ENCODE measurements around the gene CDKN2AIP.

Gene CDKN2AIP, protein sequence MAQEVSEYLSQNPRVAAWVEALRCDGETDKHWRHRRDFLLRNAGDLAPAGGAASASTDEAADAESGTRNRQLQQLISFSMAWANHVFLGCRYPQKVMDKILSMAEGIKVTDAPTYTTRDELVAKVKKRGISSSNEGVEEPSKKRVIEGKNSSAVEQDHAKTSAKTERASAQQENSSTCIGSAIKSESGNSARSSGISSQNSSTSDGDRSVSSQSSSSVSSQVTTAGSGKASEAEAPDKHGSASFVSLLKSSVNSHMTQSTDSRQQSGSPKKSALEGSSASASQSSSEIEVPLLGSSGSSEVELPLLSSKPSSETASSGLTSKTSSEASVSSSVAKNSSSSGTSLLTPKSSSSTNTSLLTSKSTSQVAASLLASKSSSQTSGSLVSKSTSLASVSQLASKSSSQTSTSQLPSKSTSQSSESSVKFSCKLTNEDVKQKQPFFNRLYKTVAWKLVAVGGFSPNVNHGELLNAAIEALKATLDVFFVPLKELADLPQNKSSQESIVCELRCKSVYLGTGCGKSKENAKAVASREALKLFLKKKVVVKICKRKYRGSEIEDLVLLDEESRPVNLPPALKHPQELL

DNA sequence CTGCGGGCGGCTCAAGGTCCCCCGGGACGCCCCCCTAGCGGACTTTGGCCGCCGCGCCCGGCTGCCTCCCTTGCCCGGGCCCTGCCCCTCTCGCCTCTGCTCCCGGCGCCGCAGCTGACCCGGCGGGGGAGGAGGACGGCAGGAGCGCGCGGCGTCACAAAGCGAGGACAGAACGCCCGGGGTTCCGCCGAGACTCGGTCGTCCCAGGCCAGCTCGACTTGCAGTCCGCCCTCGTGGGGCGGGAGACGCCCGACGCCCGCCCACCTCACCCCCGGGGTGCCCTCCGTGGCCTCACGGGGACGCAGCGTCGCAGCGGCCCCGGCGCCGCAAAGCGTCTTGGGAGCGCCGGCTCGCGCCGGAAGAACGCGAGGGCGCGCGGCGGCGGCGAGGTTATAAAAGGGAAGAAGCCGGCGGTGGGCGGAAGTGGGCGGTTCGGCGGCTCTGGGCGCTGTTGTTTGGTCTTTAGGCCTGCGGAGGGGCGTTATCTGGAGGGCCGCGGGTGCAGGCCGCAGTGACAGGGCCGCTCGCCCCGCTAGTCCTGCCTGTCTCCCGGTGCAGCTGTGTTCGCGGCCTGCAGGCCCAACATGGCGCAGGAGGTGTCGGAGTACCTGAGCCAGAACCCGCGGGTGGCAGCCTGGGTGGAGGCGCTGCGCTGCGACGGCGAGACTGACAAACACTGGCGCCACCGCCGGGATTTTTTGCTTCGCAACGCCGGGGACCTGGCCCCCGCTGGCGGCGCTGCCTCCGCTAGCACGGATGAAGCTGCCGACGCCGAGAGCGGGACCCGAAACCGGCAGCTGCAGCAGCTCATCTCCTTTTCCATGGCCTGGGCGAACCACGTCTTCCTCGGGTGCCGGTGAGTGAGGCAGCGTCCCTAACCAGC, at the start of gene CDKN2AIP:
Gene CDKN2AIP (plus strand): TSS at position 423 of the 883 bp plus-strand sequence. CDS start 162 bp downstream, at position 585.
- DNase-seq (ENCODE audit: low read depth in 1 of 2, low spot score in 1 of 2), result peak; percentile 88 to 91

DNA sequence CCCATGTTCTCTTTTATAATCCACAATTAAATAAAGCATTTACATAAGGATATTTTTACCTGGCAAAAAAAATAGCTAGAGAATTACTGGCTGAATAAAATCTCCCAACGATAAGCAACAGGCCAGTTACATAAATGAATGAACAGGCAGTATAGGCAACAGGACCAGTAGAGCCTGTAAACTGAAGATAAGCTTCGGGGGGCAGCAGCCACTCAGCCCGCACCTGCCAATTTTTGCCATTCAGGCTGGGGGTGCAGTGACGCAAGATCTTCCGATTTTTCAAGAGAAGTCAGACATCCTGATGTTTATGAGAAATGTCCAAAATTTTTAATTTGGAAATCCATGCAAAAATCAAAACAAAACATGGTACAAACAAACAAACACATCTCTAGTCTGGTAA, 49.0 kb upstream of the CDKN2AIP start:
- no peak for DNase-seq (ENCODE audit: low read depth in 1 of 2, low spot score in 1 of 2)

DNA sequence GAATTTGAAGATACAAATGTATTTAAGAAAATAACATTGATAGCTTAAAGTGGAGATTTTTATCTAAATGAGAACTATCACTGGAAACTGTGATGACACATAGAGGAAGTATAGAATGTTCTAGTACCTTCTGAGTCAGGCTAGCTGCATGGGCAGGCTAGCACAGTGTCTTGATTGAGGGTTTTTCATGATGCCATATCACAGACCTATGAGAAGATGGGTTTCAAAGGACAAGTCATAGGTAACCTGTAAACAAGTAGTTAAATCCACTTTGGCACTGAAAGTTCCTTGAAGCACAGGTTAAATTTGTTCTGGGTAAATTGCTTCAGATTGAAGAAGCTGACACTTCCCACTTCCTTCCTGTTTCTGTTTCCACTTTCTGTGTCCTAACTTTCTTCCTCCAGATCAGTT, 48.2 kb upstream of the CDKN2AIP start:
- DNase-seq (ENCODE audit: low read depth in 1 of 2, low spot score in 1 of 2), result no peak

DNA sequence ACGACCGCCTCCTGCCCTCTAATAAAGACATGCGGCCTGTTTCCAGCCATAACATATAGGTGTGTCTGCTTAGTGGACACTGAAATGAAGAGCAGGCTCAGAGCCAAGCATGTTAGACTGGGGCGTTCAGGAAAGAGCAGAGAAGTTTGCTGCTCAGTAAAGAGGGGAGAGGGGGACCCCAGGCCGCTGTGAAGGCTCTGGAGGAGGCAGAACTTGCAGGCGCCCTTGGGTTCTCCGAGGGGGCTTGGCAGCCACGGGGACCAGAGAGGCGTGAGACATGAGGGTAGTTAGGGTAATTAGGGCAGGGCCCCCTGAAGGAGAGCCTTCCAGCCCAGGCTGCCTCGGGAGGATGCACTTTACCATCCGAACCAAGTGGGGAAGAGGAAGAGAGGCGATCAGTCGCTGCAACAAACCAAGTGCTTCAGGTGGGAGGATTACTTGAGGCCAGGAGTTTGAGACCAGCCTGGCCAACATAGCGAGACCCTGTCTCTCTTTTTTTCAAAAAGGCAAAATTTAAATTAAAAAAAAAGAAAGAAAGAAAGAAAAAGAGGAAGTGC, 46.6 kb upstream of the CDKN2AIP start:
- DNase-seq (ENCODE audit: low read depth in 1 of 2, low spot score in 1 of 2), result no peak

DNA sequence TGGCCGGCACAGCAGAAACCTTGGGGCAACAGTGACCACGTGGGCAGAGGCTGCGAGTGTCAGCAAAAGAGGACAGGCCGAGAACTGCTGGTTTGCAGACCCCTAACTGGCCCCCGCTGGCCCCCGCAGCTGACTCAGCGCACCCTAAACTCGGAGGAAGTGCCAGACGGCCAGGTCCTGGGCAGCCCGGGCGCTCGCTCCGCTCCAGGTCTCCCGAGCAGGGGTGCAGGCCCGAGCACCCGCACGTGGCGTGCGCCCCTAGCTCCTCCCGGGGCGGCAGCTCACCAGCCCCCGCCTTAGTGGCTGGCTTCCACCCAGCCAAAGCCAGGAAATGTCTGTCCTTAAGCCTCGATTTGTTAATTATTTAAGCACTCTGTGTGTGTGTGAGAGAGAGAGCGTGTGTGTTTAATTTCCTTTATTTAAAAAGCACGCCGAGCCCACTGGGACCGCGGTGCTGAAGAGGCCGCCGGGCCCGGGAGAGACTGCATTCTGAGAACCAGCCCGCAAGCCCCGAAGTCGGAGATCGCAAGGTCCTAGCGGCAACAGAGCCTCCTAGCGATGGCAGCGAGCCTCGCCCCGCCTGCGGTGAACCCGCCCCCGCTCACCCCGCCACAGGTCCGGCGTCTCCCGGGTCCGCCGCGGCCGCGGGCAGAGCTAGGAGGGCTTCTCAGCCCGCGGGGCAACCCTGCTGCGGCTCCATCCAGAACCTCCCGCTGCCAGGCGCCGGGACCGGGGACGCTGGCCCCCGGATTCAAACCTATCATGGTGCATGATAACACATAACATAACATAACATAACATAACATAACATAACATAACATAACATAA, 45.9 kb upstream of the CDKN2AIP start:
- DNase-seq (ENCODE audit: low read depth in 1 of 2, low spot score in 1 of 2), result peak; percentile 32 to 42

DNA sequence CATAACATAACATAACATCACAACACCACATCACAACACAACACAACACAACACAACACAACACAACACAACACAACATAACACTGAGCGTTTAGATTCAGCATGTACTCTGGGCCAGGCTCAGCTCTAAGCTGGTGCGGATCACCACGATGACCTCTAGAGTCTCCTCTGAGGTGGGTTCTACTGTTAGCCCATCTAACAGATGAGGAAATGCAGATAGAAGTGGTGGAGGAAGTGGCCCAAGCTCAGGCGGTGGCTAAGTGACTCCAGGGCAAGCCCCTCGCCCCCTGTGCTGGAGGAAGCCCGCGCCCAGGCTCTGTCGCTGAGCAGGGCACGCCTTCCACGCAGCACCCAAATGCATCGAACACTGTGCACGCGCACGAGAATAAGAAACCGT, 45.3 kb upstream of the CDKN2AIP start:
- DNase-seq (ENCODE audit: low read depth in 1 of 2, low spot score in 1 of 2), result no peak

DNA sequence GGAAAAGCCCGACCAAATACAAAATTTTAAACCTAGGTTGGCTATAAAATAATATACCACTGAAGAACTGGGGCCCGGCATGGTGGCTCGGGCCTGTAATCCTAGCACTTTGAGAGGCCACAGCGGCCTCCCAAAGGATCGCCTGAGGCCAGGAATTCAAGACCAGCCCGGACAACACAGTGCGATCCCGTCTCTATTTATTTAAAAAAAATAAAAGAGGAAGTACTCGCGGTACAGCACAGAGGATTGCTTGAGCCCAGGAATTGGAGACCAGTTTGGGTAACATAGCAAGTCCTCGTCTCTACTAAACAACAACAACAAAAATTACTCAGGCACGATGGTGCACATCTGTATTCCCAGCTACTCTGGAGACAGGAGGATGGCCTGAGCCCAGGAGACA, 44.8 kb upstream of the CDKN2AIP start:
- DNase-seq (ENCODE audit: low read depth in 1 of 2, low spot score in 1 of 2), result no peak

DNA sequence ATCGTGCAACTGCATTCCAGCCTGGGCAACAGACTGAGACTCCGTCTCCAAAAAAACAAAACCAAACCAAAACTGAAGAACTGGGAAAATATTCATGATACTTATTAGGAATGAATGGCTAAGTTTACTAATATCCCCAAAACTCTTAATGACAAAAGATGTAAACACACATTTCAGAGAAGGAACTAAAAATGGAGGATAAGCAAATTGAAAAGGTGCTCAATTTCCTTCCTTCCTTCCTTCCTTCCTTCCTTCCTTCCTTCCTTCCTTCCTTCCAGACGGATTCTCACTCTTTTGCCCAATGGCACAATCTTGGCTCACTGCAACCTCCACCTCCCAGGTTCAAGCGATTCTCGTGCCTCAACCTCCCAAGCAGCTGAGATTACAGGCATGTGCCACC, 44.4 kb upstream of the CDKN2AIP start:
- no peak for DNase-seq (ENCODE audit: low read depth in 1 of 2, low spot score in 1 of 2)

DNA sequence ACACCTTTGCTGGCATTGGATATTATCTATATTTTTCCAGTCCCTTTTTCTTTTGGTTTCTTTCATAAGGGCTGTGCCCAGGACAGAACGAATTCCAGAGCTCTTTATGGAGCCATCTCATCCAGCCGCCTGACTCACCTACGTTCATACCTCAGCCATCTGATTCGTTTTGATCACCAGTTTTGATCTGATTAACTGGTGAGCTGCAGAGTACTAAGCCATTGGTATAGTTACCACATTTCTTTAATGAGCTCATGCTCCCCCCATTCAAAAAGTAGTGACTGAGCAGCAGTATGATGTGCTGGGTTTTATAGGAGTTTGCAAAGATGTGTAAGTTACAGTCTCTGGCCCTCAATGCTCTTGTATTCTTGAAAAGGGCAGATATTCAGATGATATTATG, 43.0 kb upstream of the CDKN2AIP start:
- DNase-seq (ENCODE audit: low read depth in 1 of 2, low spot score in 1 of 2), result no peak

DNA sequence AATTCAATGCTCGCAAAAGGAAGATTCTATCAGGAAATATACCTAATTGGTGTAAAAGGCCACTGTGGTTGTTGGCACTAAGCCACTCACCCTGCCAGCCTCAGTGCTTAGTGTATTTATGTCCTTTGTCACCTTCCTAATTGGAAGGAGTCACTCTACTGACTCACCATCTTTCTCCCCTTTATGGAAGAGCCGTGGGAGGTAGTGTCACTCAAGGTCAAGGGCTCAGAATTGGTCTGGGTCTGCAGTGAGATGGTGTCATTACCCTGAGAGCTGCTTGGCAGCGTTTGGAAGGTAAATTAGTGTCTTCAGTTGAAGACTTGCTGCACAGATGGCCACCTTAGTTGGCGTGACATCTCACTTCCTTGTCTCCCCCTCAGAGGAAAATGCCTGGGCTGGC, 41.7 kb upstream of the CDKN2AIP start:
- DNase-seq (ENCODE audit: low read depth in 1 of 2, low spot score in 1 of 2), result no peak

DNA sequence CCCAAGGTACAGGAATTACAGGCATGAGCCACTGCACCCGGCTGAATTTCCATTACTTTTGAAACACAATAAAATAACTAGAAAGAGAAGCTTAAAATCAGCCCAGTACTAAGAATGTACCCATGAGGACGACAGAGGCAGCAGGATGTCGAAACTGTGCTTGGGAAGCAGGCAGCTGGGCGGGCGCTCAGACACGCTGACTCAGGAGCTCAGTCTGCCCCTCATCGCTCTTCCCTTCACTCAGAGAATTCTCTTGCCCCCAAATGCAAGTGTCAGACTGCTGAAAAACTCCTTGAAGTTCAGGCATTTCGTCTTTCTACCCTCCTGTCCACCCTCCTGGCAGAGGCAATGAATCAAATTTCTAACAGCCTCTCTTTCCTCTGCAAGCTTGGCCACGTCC, 41.0 kb upstream of the CDKN2AIP start:
- DNase-seq (ENCODE audit: low read depth in 1 of 2, low spot score in 1 of 2), result no peak

DNA sequence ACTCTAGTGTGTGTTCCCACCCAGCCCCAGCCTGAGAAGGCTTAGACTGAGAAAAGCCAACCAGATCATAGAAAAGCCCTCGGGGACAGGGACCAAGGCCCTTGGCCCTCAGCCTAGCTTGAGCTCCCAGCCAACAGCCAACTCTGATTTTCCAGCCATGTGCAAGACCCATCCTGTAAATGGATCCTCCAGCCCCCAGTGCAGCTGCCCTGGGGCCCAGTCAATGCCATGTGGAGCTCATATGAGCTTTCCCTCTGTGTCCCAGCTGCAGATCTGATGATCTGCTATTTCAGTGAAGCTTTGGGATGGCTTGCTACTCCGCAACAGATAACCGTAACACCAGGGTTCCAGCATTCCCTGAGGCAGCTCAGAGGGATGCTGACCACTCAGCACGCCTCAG, 40.5 kb upstream of the CDKN2AIP start:
- DNase-seq (ENCODE audit: low read depth in 1 of 2, low spot score in 1 of 2), result no peak

DNA sequence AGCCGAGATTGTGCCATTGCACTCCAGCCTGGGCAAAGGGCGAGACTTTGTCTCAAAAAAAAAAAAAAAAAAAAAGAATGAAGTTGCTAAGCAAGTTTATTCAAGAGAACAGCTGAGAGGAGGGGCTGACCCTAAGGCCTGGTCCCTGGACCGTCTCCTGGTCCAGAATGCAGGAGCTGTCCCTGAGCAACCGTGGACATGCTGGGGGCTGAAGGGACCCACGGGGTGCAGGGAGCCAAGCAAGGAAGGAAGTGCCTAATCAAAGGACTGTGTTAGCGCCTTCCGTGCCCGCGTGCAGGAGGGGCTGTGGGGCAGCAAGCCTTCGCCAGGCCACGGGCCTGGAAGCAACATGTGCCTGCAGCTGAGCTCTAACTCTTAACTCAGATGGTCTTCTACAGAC, 39.1 kb upstream of the CDKN2AIP start:
- no peak for DNase-seq (ENCODE audit: low read depth in 1 of 2, low spot score in 1 of 2)

DNA sequence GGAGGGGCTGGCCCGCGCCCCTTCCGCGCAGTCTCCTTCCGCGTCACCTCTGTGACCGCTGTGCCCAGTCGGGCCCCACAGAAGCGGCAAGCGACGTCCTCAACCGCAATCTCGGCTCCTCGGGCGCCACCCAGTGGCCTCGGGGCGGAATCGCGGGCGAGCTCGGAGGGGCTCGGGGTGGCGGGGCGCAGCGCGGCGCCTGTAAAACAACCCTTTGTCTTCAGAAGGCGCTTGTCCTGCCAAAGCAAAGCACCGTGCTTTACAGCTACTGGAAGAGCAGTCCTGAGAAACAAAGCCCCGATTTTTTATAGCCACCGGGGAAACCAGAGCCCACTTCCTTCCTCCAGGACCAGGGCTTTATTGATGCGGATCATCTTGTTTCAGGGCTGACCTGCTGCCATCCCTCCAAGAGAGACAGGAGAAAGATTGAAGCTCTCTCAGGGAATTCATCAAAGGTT, 37.3 kb upstream of the CDKN2AIP start:
- peak; percentile 84 to 85 for DNase-seq (ENCODE audit: low read depth in 1 of 2, low spot score in 1 of 2)

DNA sequence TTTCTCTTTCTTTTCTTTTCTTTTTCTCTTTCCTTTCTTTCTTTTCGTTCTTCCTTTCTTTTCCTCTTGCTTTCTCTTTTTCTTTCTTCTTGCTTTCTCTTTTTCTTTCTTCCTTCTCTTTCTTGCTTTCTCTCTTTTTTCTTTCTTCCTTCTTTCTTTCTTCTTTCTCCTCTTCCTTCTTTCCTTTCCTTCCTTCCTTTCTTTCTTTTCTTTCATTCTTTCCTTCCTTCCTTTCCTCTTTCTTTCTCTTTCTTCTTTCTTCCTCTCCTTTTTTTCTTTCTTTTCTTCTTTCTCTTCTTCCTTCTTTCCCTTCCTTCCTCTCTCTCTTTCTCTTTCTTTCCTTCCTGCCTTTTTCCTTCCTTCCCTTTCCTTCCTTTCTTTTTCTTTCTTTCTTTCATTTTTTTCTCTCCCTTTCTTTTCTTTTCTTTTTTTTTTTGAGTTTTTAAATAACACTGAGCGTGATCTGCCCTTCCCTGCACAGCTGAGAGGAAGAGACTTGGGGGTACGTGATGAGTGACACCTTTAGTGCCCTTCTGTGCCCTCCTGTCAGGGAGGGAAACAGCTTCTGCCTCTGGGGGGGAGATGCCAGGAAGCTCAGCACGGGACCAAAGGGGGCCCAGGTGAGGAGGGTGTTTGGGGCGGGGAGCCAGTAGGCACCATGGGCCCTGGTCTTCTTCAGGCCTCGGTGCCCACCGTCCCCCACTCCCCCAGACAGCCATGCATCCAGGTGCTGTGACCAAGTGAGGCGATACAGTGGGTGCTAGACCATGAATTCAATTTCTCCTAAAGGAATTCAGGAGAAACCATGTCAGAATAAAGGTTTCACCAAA, 36.6 kb upstream of the CDKN2AIP start:
- no peak for DNase-seq (ENCODE audit: low read depth in 1 of 2, low spot score in 1 of 2)

DNA sequence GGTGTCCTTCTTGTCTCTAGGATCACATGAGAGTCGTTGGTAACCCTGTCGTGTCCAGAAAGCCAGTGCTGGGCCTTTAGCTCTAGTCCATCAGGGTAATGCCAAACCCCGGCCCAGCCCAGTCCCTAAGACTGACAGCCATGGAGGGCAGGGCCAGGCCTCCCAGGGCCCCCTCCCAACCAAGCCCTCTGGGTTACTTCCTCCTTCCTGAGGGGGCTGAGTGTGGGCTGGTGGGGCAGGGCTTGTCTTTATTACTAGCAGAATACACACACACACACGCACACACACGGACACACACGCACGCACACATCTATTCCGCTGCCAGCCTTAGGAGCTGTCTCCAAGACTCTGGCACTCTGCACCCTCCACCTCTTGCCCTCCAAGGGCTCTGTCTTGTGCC, 35.6 kb upstream of the CDKN2AIP start:
- DNase-seq (ENCODE audit: low read depth in 1 of 2, low spot score in 1 of 2), result no peak

DNA sequence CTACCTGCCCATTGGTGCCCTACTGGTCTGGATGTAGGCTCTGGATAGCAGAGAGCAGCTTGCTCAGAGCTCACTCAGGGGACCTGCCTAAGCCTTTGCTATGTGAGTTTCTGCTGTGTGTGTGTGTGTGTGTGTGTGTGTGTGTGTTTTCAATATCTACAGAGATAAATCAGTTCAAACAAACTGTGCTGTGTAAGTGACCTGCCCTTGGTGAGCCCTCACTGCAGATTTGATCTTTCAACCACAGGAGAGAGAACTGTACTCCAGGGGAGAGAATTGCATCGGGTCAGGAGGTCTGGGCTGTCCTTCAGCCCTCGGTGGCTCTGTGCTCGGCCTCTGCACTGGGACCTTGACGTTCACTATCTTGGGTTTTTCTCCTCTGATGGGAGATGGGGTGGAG, 35.0 kb upstream of the CDKN2AIP start:
- no peak for DNase-seq (ENCODE audit: low read depth in 1 of 2, low spot score in 1 of 2)

DNA sequence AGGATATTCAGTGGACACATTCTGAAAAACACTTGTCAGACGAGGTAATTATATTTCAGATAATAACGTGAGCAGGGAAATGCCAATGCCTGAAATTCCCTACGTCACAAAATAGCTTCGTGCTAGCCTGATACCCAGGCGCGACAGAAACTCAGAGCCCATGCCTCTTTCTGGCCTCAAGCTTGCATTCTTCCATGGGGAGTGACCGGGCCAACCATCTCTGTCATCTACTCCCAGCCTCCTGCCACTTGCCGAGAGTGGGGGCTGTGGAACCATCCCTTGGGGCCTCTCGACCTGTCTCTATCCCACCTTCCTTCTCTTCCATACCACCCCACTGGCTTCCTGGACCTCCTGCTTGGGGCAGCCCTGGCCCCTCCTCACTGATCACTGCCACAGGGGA, 34.5 kb upstream of the CDKN2AIP start:
- no peak for DNase-seq (ENCODE audit: low read depth in 1 of 2, low spot score in 1 of 2)

DNA sequence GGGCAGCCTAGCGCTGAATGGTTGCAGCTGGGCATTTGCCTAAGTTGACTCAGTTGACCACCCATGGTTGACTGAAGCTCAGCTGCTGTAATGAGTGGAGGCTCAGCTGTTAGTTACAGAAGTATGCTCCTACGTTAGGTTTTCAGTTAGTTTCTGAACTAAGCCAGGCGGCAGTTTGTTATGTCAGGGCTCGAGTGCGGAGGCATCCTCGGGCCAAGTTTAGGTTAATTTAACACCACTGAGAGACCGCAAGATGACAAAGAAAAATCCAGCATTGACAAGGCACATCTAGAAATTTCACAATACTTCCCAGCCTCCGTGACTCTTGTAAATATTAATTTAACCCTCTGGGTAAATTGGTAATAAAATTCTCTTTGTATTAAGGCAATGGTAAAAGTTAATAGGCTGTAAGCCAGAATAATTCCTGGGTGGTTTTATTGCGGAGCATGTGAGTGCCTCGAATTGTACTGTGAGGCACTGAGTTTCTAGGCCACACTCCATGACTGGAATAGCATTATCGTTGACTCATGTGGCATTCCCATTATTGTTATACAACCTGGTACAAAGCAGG, 33.1 kb upstream of the CDKN2AIP start:
- no peak for DNase-seq (ENCODE audit: low read depth in 1 of 2, low spot score in 1 of 2)
